NCI-H774 (cell line): ENCODE results near the gene IQGAP3.

Experiments
- DNase-seq: peaks from one replicate; lab custom pipeline; 2025; lab: John Stamatoyannopoulos, UW

IQGAP3 gene

DNA sequence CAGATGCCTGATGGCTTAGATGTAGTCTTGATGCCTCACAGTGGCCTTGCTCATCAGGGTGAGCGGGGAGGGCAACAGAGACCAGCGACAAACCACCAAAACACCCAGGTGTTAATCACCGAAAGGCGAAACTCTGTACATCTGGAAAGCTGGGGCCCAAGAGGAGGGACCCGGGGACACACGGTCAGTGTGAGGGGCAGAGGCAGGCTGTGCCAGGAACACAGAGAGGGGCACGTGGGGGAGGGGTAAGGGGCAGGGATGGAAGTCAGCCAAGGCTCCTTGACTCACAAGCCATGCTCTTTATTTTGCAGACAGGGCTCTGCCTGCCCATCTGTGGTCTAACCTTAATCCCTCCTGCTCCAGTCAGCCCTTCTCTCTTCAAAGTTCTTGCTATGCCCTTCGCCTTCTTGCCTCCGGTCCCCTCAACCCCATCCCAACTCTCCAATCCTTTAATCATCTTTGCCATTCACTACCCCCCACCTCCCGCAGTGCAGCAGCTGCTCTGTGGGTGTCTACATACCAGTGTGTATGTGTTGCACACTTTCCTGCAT, 76.1 kb downstream of the IQGAP3 start:
- DNase-seq = no peak

DNA sequence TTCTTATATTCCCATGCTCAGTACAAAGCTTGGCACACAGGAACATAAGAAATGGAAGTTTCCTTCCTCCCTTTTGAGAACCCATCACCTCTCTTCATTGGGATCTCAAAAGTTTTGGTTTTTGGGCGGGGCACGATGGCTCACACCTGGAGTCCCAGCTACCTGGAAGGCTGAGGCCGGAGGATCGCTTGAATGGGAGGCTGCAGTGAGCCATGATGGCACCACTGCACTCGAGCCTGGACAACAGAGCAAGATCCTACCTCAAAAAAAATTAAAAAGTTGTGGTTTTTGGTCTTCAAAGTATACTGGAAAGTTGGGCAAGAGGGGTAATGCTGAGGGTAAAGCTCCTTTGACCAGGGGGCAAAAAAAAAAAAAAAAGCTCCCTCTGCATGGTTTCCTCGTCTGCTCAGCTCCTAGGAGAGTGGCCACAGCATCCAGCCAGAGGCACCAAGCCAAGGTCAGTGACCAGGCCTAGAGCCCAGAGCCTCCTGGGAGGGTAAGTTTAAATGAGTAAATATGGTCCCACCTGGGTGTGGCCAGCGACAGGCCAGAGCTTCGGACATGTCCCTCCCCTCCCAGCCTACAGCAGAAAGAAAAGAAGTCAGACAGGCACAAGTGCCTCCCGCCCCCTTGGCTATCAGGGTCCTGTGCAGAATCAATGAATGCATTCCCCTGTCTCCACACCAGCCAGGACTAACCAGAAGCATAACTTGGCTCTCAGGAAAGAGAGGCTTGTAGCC, 76.8 kb downstream of the IQGAP3 start:
- no peak for DNase-seq

GRCh38 chr1:156494309-156494895, 78.0 kb downstream of the IQGAP3 start:
- DNase-seq = no peak

DNA sequence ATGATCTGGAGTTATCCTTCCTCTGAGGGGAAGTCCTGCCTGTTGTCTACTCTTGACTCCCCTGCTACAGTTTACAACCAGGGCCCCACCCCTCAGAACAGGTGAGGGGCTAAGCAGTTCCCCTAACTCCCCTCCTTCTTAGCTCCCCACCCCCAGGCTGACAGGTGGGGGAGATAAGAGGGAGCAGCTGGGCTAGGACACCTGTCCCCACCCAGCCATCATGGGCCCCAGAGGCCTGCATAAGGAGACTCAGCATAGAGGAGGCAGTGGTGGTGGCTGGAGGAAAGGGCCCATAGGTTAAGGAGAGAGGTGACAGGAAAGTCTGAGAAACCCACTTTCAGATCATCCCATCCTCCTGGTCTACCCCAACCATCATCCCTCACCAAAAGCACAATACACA, 78.6 kb downstream of the IQGAP3 start:
- no peak for DNase-seq

GRCh38 chr1:156493154-156493631, 79.2 kb downstream of the IQGAP3 start:
- no peak for DNase-seq

GRCh38 chr1:156492591-156493080, 79.7 kb downstream of the IQGAP3 start:
- DNase-seq = no peak

DNA sequence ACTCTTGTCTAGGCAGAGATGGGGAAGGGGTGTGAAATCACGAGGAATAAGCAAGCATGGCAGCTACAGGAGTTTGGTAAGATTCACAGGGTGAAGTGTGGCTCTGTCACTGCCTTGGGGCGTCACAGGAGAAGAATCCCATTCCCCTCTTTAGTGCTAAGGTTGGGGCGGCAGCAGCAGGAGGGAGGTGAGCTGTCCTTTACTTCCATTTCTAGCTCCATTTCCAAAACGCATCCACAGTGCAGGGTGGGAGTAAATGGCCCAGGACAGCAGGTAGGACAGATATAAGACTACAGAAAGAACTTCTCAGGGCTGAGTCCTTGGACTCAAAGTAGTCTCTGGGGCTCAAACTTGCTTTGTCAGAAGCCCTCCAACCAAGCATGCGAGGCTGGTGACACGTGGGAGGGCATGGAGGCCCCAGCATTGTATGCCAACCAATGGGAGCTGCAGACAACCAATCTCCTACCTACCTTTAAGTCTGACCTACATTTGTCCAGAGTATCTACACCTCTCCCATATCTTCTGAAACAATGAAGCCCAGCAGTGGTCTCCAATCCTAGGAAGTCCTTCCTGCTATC, 80.3 kb downstream of the IQGAP3 start:
- DNase-seq = no peak

DNA sequence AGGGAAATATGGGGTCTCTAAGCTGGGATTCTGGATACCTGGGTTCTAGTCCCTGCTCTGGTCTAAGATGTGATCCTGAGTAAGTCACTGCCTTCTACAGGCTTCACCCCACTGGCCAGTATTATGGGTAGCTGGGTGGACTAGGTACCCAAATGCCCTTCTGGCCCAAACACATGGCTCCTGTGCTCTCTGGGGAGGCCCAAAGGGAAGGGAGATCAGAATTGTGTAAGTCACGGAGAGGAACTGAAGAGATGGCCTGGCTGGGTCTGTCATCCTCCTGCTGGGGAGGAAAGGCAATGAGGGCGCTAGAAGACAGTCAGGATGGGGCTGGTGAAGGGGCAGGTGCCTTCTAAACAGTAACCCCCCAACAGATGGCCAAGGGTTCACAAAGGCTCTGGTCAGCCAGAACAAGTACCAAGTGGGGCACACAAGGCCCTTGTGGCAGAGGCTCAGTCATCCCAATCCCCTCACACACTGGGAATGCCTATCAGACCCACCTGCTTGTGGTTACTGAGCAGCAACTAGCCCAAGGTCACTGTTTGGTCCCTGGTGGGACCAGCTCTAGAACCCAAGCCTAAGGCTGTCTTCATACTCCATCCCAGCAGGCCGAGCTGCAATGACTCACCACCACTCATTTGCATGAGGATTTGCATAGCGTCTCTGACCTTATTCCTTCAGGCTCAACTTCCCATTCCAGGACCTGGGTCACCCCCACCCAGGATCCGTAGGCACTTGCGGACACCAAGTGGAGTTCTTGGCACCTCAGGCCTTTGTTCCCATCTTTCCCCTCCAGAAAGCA, 81.0 kb downstream of the IQGAP3 start:
- no peak for DNase-seq

- DNase-seq = no peak
These were observed 81.8 kb downstream of the IQGAP3 start for GRCh38 chr1:156490401-156491032.

- DNase-seq = no peak
These were observed 82.5 kb downstream of the IQGAP3 start for GRCh38 chr1:156489935-156490293.

DNA sequence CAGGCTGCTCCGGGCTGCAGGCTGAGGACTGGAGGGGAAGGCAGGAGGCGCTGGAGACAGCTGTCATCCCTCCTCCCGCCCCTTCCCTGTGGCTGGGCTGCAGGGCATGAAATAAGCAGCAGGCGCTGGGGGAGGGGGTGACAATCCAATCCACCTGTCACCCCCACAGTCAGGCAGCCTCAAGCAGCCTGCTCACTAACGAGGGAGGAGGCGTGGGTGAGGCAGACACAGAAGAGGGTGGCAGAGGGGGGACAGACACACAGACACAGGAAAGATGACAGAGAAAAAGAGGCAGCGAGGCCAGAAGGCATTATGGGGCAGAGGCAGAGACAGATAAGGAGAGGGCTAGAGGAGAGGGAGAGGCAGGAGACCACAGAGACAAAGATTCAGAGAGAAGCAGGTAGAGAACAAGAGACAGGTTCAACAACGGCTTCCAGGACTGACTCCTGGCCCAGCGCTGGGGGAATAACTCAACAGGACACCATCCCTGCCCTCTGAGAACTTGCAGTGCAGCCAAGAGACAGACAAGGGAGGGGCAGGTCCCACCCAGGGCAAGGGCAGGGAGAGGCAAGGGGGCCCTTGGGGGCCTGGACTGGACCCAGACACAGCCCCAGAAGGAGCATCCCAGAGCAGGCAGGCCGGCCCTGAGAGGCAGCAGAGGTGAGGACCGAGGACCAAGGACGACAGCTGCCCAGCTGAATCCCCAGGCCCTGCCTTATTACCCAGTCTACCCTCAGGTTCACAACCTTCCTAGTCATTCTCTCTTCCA, 83.0 kb downstream of the IQGAP3 start:
- DNase-seq = no peak

- no peak for DNase-seq
These were observed 83.7 kb downstream of the IQGAP3 start for GRCh38 chr1:156488566-156489165.

- no peak for DNase-seq
These were observed 84.5 kb downstream of the IQGAP3 start for GRCh38 chr1:156487862-156488261.

GRCh38 chr1:156486421-156487344, 85.7 kb downstream of the IQGAP3 start:
- no peak for DNase-seq

GRCh38 chr1:156485984-156486383, 86.4 kb downstream of the IQGAP3 start:
- no peak for DNase-seq

DNA sequence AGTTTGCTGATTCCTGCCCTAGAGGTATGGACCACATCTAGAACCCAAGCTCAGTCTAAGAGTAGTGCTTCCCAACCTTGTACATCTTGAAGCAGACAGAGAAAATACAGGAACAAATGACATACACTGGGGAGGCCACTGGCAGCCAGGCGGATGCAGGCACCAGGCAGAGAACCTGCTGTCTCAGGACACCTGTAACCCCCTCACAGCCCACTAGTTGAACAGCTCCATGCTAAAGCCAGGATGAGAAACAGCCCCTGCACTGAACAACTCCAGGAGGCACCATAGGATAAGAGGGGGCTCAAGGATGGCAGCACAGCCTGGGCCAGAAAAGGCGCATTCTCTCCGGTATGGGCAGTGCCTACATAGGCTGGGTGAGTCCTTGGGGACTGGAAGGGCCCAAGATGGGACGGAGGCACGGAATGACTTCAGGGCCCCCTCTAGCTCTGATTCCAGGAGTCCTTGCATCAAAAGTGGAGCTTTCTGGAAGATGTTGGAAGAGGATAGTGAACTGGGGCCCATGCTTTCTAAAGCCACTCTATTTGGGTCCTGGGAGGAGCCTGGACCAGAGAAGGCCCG, 87.8 kb downstream of the IQGAP3 start:
- no peak for DNase-seq

DNA sequence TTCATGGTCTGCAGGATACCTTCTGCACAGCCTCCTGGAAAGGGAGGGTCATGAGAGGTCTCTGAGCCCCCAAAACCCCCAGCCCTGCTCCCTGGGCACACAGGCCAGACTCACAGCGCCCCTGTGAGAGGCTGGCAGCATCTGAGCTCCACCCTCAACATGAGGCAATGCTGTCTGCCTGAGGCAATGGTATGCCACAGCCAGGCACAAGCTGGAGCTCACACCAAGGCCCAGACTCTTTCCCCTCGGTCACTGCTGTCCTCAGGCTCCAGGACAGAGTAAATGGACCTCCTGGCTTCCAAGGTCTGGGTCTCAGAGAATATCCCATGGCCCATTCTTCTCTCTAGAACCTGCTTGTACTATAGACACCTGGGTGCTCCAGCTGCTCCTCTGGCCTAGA, 89.0 kb downstream of the IQGAP3 start:
- DNase-seq = no peak

GRCh38 chr1:156482276-156482675, 90.1 kb downstream of the IQGAP3 start:
- DNase-seq = no peak

- DNase-seq = no peak
These were observed 90.8 kb downstream of the IQGAP3 start for GRCh38 chr1:156481527-156481926.
